ENCODE results near the gene MGMT. TPM values are rescaled to one million over a fixed set of nuclear protein-coding genes. Genes with fewer than 3 reads are reported as not detected.
A peak's percentile ranks its signal among the peaks of the same experiment; 100 is the strongest.

Gene MGMT
- total RNA-seq, 2 donors from 2014 or later = 41.1 to 50.4 TPM

DNA sequence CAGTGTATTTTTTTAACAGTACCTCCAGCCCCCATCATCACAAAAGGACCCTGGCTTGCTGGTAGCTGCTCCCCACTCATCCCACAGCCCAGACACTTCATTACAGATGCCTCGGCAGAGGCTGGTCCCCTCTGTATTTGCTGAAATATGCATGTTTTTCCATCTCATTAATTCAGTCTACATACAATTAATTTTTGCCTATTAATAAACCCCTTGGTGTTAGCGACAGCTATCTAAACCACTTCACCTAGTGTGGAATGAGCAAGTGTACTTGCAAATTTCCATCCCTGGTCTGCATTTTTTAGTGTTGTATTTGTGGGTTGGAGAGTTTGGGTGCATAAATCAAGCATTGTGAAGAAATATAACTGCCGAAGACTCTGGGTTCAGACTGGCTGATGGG lies 216.9 kb downstream of the MGMT start:
- H3K4me1 ChIP-seq (replicated peaks) = no peaks in the 10 kb centered on the region
- TF ChIP-seq, protein P1, sequence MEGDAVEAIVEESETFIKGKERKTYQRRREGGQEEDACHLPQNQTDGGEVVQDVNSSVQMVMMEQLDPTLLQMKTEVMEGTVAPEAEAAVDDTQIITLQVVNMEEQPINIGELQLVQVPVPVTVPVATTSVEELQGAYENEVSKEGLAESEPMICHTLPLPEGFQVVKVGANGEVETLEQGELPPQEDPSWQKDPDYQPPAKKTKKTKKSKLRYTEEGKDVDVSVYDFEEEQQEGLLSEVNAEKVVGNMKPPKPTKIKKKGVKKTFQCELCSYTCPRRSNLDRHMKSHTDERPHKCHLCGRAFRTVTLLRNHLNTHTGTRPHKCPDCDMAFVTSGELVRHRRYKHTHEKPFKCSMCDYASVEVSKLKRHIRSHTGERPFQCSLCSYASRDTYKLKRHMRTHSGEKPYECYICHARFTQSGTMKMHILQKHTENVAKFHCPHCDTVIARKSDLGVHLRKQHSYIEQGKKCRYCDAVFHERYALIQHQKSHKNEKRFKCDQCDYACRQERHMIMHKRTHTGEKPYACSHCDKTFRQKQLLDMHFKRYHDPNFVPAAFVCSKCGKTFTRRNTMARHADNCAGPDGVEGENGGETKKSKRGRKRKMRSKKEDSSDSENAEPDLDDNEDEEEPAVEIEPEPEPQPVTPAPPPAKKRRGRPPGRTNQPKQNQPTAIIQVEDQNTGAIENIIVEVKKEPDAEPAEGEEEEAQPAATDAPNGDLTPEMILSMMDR (IDR thresholded peaks at IDR 0.05) = no peak
- TF ChIP-seq POLR2AphosphoS5 (IDR thresholded peaks at IDR 0.05) = no peak
- no peak for TF ChIP-seq POLR2A (IDR thresholded peaks at IDR 0.05)
- no peaks in the 10 kb centered on the region for H3K9me3 ChIP-seq
- H3K36me3 ChIP-seq = no peaks in the 10 kb centered on the region
- intact Hi-C loops (cut with DNase I) = no loop called here
- no peak overlapping the region for H3K27ac ChIP-seq
- no peak overlapping the region for H3K4me3 ChIP-seq
- no peak for DNase-seq (ENCODE audit: low spot score)
- H3K27me3 ChIP-seq (replicated peaks; ENCODE audit: insufficient read depth) = no peaks in the 10 kb centered on the region
- 90% methylated on average over 3 of the region's 3 CpGs for WGBS

DNA sequence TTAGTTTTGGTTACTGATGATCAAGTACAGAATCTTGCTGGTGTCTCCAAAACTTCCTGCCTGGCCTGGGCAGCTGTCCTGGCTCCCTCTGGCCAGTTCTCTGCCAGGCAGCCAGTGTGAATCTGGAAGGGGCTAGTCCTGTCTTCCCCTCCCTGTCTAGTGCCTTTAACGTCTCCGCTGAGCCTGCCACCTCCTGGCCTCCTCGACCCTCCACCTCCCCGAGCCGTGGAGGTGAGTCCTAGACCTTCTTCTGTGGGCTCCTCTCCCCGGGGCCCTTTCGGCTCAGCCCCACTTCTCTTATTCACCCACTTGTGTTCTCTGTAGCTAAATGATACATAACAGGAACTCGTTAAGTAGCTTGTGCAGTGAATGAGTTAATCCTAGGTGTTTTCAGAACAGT lies 218.2 kb downstream of the MGMT start:
- 93% methylated on average over 8 of the region's 8 CpGs for WGBS

DNA sequence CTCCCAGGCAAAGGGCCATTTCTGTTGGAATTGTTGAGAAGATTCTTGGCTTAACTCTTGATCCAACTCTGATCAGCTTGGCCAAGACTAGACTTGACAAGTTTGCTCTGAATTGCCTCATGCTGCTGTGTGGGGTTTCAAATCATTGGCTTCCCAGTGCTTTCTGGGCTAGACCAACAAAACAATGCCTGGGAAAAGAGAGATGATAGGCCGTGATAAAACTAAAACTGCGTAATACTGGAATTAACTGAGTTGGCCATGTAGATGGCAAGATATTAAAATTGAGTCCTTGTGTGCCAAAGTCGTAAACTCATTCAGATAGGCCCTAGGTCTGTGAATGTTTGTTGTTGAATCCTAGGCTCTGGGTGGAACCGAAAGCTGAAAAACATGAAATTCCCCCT lies 222.6 kb downstream of the MGMT start:
- TF ChIP-seq, protein P1 (IDR thresholded peaks at IDR 0.05) = no peak
- peak; percentile 79 for TF ChIP-seq POLR2AphosphoS5 (IDR thresholded peaks at IDR 0.05)
- TF ChIP-seq POLR2A (IDR thresholded peaks at IDR 0.05) = no peak
- H3K4me1 ChIP-seq (replicated peaks) = no peaks in the 10 kb centered on the region
- H3K36me3 ChIP-seq = no peaks in the 10 kb centered on the region
- intact Hi-C loops (cut with DNase I) = no loop called here
- peak; percentile 77 for DNase-seq (ENCODE audit: low spot score)
- WGBS = 17% methylated on average over 4 of the region's 4 CpGs
- H3K9me3 ChIP-seq = no peaks in the 10 kb centered on the region
- H3K27ac ChIP-seq = no peak overlapping the region
- H3K27me3 ChIP-seq (replicated peaks; ENCODE audit: insufficient read depth) = no peaks in the 10 kb centered on the region
- no peak overlapping the region for H3K4me3 ChIP-seq

More for the DNA sequence above, 218.2 kb downstream of the MGMT start:
- DNase-seq (ENCODE audit: low spot score) = no peak
- Histone ChIP-seq H3K36me3 (no peaks in the 10 kb centered on the region), H3K9me3 (no peaks in the 10 kb centered on the region), H3K27ac (no peak overlapping the region), H3K4me3 (no peak overlapping the region), H3K27me3 (replicated peaks; ENCODE audit: insufficient read depth) (no peaks in the 10 kb centered on the region), H3K4me1 (replicated peaks) (no peaks in the 10 kb centered on the region)
- intact Hi-C loops (cut with DNase I) = no loop called here
- TF ChIP-seq POLR2A (IDR thresholded peaks at IDR 0.05) = no peak

DNA sequence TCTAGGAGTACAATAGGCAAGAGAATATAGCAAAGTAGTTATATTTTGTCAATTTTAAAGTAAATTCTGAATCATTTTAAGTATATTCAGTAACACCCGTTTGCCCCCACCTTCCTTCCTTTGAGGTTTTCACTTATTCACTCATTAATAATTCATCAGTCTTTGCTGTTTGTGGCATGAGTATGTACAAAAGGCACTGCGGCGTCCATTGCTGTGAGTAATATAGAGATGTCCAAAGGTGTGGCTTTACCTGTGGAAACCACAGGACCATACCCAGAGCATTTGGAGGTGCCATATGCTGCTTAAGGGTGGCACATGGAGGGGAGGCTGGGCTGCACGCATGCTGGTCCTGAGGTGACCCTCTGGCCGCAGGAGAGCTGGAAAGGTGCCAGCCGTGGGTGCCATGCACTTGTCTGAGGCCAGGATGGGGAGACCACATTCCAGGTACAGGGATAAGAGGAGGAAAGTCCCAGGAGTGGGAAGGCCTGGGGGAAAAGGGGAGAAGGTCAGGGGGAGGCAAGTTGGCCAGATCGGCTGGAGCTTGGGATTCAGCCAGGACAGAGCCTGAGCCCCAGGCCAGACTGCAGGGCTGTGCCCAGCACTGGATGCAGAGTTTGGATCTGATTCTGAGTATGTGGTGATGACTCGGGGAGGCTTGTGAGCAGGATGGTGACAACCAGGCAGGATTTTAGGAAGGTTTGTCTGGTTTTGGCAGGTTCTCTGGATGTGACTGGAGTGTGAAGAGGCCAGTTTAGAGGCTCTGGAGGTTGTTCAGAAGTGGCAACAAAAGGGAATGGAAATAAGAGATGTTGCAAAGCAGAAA lies 223.4 kb downstream of the MGMT start:
- Histone ChIP-seq H3K4me3 (no peak overlapping the region), H3K4me1 (replicated peaks) (no peaks in the 10 kb centered on the region), H3K9me3 (no peaks in the 10 kb centered on the region), H3K27me3 (replicated peaks; ENCODE audit: insufficient read depth) (no peaks in the 10 kb centered on the region), H3K36me3 (no peaks in the 10 kb centered on the region), H3K27ac (no peak overlapping the region)
- DNase-seq (ENCODE audit: low spot score) = no peak
- intact Hi-C loops (cut with DNase I) = no loop called here
- WGBS = 70% methylated on average over 8 of the region's 8 CpGs
- TF ChIP-seq POLR2AphosphoS5 (IDR thresholded peaks at IDR 0.05) = no peak
- TF ChIP-seq, protein P1 (IDR thresholded peaks at IDR 0.05) = no peak
- TF ChIP-seq POLR2A (IDR thresholded peaks at IDR 0.05) = no peak

DNA sequence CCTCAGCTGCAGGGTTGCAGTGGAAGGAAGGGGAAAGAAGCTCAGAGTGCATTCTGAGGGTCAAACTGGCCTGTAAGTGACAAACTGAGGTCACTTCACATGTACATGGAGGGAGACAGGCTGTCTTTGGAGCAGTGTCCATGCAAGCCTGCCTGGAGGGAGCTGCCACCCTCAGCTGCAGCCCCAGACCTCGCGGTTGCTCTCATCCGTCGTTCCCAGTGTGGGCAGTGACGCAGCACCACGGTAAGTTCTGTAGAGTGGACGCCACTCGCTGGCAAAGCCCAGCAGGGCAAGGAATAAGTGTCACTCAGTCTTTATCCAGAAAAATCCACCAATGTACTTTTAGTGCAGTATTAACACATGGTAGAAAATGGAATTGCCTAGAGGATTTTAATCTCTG lies 225.7 kb downstream of the MGMT start:
- Histone ChIP-seq H3K27me3 (replicated peaks; ENCODE audit: insufficient read depth) (no peaks in the 10 kb centered on the region), H3K4me3 (no peak overlapping the region), H3K4me1 (replicated peaks) (no peaks in the 10 kb centered on the region), H3K27ac (no peak overlapping the region), H3K36me3 (no peaks in the 10 kb centered on the region), H3K9me3 (no peaks in the 10 kb centered on the region)
- intact Hi-C loops (cut with DNase I) = no loop called here
- 95% methylated on average over 8 of the region's 8 CpGs for WGBS
- DNase-seq (ENCODE audit: low spot score) = no peak
- TF ChIP-seq POLR2AphosphoS5 (IDR thresholded peaks at IDR 0.05) = no peak
- TF ChIP-seq POLR2A (IDR thresholded peaks at IDR 0.05) = no peak
- TF ChIP-seq, protein P1 (IDR thresholded peaks at IDR 0.05) = no peak
